VCaP (cell line): Measurements from ENCODE around the gene COL6A3.

Experiments used
- H3K27ac ChIP-seq: fragments of 450-650 bp; 2 replicates; pipeline ENCODE4 v1.5.1; 2017
- TF ChIP-seq, protein P1 (sequence below): fragments of 450-650 bp; conservative IDR thresholded peaks from 2 replicates; pipeline ENCODE4 v1.5.1; 2017; ENCODE audit warnings: mild to moderate bottlenecking, moderate library complexity

COL6A3 gene

DNA sequence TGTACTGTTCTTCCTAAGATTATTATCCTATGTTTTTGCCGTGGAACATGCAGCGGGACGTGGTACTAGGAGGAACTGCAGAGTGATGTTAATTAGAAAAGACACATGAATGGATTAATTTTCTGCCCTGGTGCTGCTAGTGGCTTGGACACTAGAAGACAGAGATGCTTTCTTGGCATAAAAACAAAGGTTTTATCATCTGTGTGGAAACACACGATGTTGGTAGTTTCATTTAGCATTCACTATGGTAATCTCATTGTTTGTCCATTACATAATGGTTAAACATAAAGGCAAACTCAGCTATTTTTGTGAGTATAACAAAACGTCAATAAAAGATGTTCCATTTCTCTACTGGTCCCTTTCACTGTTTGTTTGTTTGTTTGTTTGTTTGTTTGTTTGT is 22.8 kb downstream of the COL6A3 start:
- H3K27ac ChIP-seq: no peak overlapping the region
- TF ChIP-seq, protein P1, sequence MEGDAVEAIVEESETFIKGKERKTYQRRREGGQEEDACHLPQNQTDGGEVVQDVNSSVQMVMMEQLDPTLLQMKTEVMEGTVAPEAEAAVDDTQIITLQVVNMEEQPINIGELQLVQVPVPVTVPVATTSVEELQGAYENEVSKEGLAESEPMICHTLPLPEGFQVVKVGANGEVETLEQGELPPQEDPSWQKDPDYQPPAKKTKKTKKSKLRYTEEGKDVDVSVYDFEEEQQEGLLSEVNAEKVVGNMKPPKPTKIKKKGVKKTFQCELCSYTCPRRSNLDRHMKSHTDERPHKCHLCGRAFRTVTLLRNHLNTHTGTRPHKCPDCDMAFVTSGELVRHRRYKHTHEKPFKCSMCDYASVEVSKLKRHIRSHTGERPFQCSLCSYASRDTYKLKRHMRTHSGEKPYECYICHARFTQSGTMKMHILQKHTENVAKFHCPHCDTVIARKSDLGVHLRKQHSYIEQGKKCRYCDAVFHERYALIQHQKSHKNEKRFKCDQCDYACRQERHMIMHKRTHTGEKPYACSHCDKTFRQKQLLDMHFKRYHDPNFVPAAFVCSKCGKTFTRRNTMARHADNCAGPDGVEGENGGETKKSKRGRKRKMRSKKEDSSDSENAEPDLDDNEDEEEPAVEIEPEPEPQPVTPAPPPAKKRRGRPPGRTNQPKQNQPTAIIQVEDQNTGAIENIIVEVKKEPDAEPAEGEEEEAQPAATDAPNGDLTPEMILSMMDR: no peak

DNA sequence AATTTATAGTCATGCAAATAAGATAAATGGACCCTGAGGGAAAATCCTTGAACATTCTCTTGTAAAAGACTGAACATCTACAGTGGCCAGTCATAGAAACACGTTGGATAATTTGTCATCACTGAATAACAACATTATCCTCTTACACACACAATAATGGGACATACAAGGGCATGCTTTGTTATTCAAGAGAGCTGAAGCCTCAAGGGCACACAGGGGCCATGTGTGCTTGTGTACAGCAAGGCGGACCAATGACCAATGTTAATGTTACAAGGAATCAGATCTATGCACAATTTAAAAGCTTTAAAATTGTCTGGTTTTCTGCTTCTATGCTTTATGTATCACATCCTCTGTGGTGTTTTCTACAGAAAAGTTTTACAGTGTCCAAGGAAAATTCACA is 23.7 kb downstream of the COL6A3 start:
- TF ChIP-seq, protein P1: no peak
- H3K27ac ChIP-seq: no peak overlapping the region

DNA sequence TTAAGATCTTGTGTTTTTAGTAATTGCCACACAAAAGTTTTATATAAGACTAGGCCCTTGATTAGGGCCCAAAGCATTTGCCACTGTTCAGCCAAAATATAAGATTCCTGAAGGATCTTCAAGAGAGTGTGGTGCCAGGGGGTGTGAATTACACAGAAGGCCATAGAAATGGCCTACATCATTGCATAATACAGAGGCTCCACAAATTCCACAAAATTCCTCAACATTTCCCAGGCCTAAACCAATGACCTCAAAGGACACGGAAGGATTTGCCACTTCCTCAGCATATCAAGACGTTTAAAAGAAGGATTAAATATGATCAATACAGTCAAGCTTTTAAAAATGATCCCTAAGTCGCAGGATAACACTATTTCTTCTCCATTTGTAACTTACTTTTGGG is 24.1 kb downstream of the COL6A3 start:
- no peak overlapping the region for H3K27ac ChIP-seq
- TF ChIP-seq, protein P1: no peak

DNA sequence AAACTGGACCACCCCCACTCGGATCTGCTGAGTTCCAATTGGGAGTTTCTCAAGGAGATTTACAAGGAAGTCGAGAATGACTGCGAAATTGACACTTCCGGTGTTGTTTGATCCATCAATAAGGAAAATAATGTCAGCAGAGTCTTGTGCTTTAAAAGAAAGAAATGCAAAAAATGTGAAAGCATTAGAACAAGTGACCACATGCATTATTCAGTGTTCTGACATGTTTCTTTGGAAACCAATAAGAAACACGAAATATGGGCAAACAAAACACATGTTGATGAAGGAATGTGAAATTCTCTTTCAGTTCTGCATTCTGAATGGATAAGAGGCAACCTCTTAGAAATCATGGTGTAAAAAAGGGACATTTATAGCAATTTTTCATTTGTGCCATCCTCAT is 25.9 kb downstream of the COL6A3 start:
- H3K27ac ChIP-seq: no peak overlapping the region

DNA sequence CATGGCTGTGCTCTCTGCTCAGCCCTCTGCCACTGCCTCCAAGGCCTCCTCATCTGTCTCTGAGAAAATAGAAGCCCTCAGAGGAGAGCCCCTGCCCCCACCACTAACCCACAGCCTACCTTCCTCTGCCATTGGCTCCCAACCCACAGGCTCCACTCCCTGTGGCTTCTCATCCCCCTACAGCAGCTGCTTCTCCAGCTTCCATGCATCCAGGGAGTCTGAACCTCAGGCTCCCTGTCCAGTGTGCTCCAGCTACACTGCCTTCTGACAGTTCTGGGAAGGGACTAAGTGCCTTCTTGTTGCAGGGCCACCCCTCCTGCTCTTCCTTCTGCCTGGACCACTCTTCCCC is 29.3 kb downstream of the COL6A3 start:
- TF ChIP-seq, protein P1: no peak
- no peak overlapping the region for H3K27ac ChIP-seq

More for the DNA sequence above, 25.9 kb downstream of the COL6A3 start:
- TF ChIP-seq, protein P1: no peak

DNA sequence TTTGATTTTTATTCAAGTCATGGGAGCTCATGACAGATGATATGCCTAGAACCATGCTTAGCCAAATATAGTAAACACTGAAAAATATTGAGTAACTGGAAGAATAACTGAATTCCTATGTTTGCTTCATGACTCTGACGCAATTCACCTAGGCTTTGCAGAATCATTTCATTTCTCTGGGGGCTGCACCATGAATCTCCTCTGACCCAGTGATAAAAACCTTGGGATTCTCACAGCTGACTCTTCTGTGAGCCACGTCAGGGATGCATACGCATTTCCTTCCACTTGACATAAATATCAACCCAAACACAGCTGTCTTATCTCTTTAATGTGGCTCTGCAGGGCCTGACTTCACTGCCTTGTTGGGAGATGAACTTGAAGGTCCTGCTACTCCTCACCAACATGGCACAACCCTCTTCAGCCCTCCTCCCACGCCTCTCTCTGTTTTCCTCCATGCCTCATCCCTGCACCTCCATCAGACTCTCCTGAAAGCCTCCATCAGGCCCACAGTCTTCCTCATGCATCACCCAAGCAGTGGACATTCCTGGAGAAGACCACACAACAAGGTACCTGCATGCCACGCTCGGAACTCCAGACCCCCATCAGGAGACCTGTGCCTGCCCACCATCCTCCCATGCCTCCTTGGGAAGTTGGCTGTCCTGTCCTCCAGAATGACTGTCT is 29.8 kb downstream of the COL6A3 start:
- no peak overlapping the region for H3K27ac ChIP-seq

DNA sequence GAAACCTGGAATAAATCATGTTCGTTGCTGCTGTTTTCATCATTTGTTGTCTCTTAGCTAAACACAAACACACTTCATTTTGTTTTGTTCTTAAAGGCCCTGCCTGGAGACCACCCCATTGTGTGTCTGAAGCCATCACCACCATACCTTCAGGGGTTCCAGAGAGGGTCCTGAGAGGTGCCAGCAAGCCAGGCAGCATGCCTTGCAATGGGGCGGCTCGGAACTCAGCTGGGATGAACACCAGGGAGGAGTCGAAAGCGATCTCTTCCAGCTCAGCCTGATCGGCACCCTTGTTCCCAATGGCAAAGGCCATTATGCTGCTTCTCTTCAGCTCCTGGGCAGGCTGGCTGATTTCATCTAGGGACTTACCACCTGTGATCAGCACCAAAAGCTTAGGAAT is 33.2 kb downstream of the COL6A3 start:
- no peak overlapping the region for H3K27ac ChIP-seq
- TF ChIP-seq, protein P1: no peak

More for the DNA sequence above, 29.8 kb downstream of the COL6A3 start:
- TF ChIP-seq, protein P1: no peak
